Breast epithelium (tissue), 3 donors: ENCODE results near the gene SCG5.
A peak's percentile ranks its signal among the peaks of the same experiment; 100 is the strongest.

Source experiments
- CTCF ChIP-seq, 3 donors: fragments of 450-650 bp; IDR thresholded peaks; one replicate each; pipeline ENCODE4 v1.5.1; 2016 to 2017; ENCODE audit warnings: antibody characterized with exemption in 3 of 3, mild to moderate bottlenecking in 3 of 3, moderate library complexity in 3 of 3
- POLR2A ChIP-seq: fragments of 450-650 bp; IDR thresholded peaks from one replicate; pipeline ENCODE4 v1.6.1; 2016; ENCODE audit warnings: antibody characterized with exemption, mild to moderate bottlenecking, moderate library complexity
- POLR2AphosphoS5 ChIP-seq, 3 donors: sonication (generic); formaldehyde crosslinking; IDR thresholded peaks; one replicate each; pipeline ENCODE4 v1.6.1; 2017; ENCODE audit warnings: antibody characterized with exemption in 3 of 3

GRCh38 chr15:32682569-32682968, 41.1 kb downstream of the SCG5 start:
- TF ChIP-seq POLR2A (no peak), CTCF (IDR thresholded peaks at IDR 0.05) (no peak), POLR2AphosphoS5 (IDR thresholded peaks at IDR 0.05) (peak in 2 of 3 donors; percentile 24 to 70)
